H1 (cell line): ENCODE measurements around the gene BMPR1A. TPM values are rescaled to one million over a fixed set of nuclear protein-coding genes. Genes with fewer than 3 reads are reported as not detected.

Source experiments
- CTCF ChIA-PET: fragments of 300-600 bp; sonication (Branson Sonifier 250); formaldehyde crosslinking; loops from one replicate; lab custom pipeline; 2021; ENCODE audit not compliant: partially characterized antibody; lab: Charles Lee
- POLR2A ChIA-PET: fragments of 300-600 bp; sonication (Branson Sonifier 250); formaldehyde crosslinking; loops from one replicate; lab custom pipeline; 2021; ENCODE audit warnings: inconsistent platforms; ENCODE audit not compliant: partially characterized antibody; lab: Charles Lee
- DNase-seq, 2 experiments: peaks; one replicate each; pipeline versions ENCODE4 v3.0.0 to v3.0.0-alpha.2; 2010 to 2022; ENCODE audit warnings: low spot score in 2 of 2, low read depth in 1 of 2, mixed read lengths in 1 of 2
- FAIRE-seq: peaks from 2 replicates; lab custom pipeline; 2011; peaks lifted over from hg19 to GRCh38; lab: Jason Lieb, UNC
- H2AFZ ChIP-seq: 2 replicates; pipeline ENCODE4 v1.8.1; 2012; ENCODE audit warnings: low read length, inconsistent platforms
- H2AK5ac ChIP-seq: 2 replicates; pipeline ENCODE4 v1.6.1; 2013; ENCODE audit warnings: low read depth, low read length
- H2BK120ac ChIP-seq: replicated peaks from 2 replicates; pipeline ENCODE3; 2013; ENCODE audit warnings: low read depth, low read length, inconsistent platforms
- H2BK12ac ChIP-seq: 2 replicates; pipeline ENCODE4 v1.6.1; 2013; ENCODE audit warnings: low read depth, low read length
- H2BK15ac ChIP-seq: 2 replicates; pipeline ENCODE4 v1.6.1; 2013; ENCODE audit warnings: low read length
- H2BK20ac ChIP-seq: 2 replicates; pipeline ENCODE4 v1.6.1; 2013; ENCODE audit warnings: low read length
- H2BK5ac ChIP-seq: 2 replicates; pipeline ENCODE4 v1.6.1; 2013; ENCODE audit warnings: low read depth, low read length
- H3K14ac ChIP-seq: 2 replicates; pipeline ENCODE4 v1.6.1; 2013; ENCODE audit warnings: inconsistent platforms; ENCODE audit not compliant: insufficient read length
- H3K18ac ChIP-seq: 2 replicates; pipeline ENCODE4 v1.6.1; 2013; ENCODE audit warnings: low read length; ENCODE audit errors: extremely low read depth
- H3K23ac ChIP-seq: 2 replicates; pipeline ENCODE4 v1.6.1; 2013; ENCODE audit warnings: inconsistent platforms; ENCODE audit not compliant: insufficient read length
- H3K23me2 ChIP-seq: 2 replicates; pipeline ENCODE4 v1.6.1; 2013; ENCODE audit warnings: low read depth, low read length
- H3K27ac ChIP-seq: 2 replicates; pipeline ENCODE4 v1.6.1; 2011; ENCODE audit warnings: low read depth, low read length, inconsistent platforms
- H3K27me3 ChIP-seq, 4 experiments: replicated peaks in 1 of 4; 1 replicate in 1 of 4; 2 replicates in 3 of 4; pipeline versions ENCODE4 v1.6.1 to v1.8.1; 2011 to 2013; ENCODE audit warnings: low read length in 3 of 4, mild to moderate bottlenecking in 3 of 4, inconsistent platforms in 2 of 4, mixed read lengths in 2 of 4, moderate library complexity in 1 of 4; ENCODE audit not compliant: control insufficient read depth in 3 of 4, insufficient read depth in 3 of 4; ENCODE audit errors: extremely low read depth in 1 of 4
- H3K36me3 ChIP-seq, 4 experiments: 2 replicates each; pipeline versions ENCODE4 v1.6.1 to v1.8.1; 2011 to 2013; ENCODE audit warnings: mild to moderate bottlenecking in 4 of 4, low read length in 3 of 4, moderate library complexity in 2 of 4, control low read depth in 1 of 4, inconsistent platforms in 1 of 4; ENCODE audit not compliant: insufficient read depth in 4 of 4, control insufficient read depth in 2 of 4
- H3K4ac ChIP-seq: replicated peaks from 2 replicates; pipeline ENCODE3; 2013; ENCODE audit warnings: low read length, low read depth, mixed read lengths, inconsistent platforms; ENCODE audit not compliant: insufficient read length
- H3K4me1 ChIP-seq, 4 experiments: replicated peaks in 1 of 4; 1 replicate in 1 of 4; 2 replicates in 3 of 4; pipeline versions ENCODE4 v1.6.1 to v1.8.1; 2011 to 2013; ENCODE audit warnings: low read length in 3 of 4, inconsistent platforms in 2 of 4, mixed read lengths in 1 of 4; ENCODE audit not compliant: insufficient read depth in 4 of 4, control insufficient read depth in 3 of 4
- H3K4me2 ChIP-seq, 2 experiments: 2 replicates each; pipeline versions ENCODE4 v1.6.1 to v1.8.1; 2011 to 2013; ENCODE audit warnings: low read depth in 2 of 2, low read length in 2 of 2, control low read depth in 1 of 2, inconsistent platforms in 1 of 2, mild to moderate bottlenecking in 1 of 2; ENCODE audit not compliant: insufficient read depth in 1 of 2
- H3K4me3 ChIP-seq, 4 experiments: fragments of 200-600, 300-600 bp in 1 of 4; sonication (generic), shearing (Covaris generic), sonication (Bioruptor Twin) in 1 of 4; 2 replicates each; pipeline versions ENCODE4 v1.5.1 to v1.8.1; 2011 to 2016; ENCODE audit warnings: low read length in 4 of 4, low read depth in 3 of 4, control low read depth in 2 of 4, inconsistent platforms in 2 of 4, mild to moderate bottlenecking in 2 of 4, mixed read lengths in 1 of 4, moderate library complexity in 1 of 4; ENCODE audit not compliant: insufficient read depth in 2 of 4; ENCODE audit errors: extremely low read depth in 1 of 4
- H3K56ac ChIP-seq: replicated peaks from 2 replicates; pipeline ENCODE3; 2013; ENCODE audit warnings: low read depth, mild to moderate bottlenecking, mixed read lengths, low read length, inconsistent platforms; ENCODE audit not compliant: insufficient read length
- H3K79me1 ChIP-seq: 2 replicates; pipeline ENCODE4 v1.6.1; 2013; ENCODE audit warnings: low read depth, low read length, control low read depth
- H3K79me2 ChIP-seq, 2 experiments: 2 replicates each; pipeline versions ENCODE4 v1.6.1 to v1.8.1; 2012 to 2013; ENCODE audit warnings: low read length in 2 of 2, mild to moderate bottlenecking in 2 of 2, inconsistent platforms in 1 of 2; ENCODE audit not compliant: insufficient read depth in 2 of 2, control insufficient read depth in 1 of 2
- H3K9ac ChIP-seq, 4 experiments: replicated peaks in 1 of 4; 1 replicate in 1 of 4; 2 replicates in 3 of 4; pipeline versions ENCODE4 v1.6.1 to v1.8.1; 2011 to 2013; ENCODE audit warnings: low read depth in 3 of 4, low read length in 3 of 4, control low read depth in 2 of 4, mild to moderate bottlenecking in 2 of 4, moderate library complexity in 2 of 4, inconsistent platforms in 1 of 4; ENCODE audit errors: extremely low read depth in 1 of 4
- H3K9me3 ChIP-seq, 2 experiments: 2 replicates each; pipeline versions ENCODE4 v1.6.1 to v1.8.1; 2012 to 2013; ENCODE audit warnings: mild to moderate bottlenecking in 2 of 2, moderate library complexity in 2 of 2, control low read depth in 1 of 2, inconsistent platforms in 1 of 2, low read depth in 1 of 2, low read length in 1 of 2, mixed read lengths in 1 of 2; ENCODE audit not compliant: insufficient read depth in 2 of 2
- H4K20me1 ChIP-seq, 2 experiments: replicated peaks in 1 of 2; 2 replicates each; pipeline versions ENCODE3 to v1.8.1; 2011 to 2013; ENCODE audit warnings: inconsistent platforms in 2 of 2, low read length in 2 of 2, mild to moderate bottlenecking in 1 of 2; ENCODE audit not compliant: insufficient read depth in 2 of 2, control insufficient read depth in 1 of 2
- H4K5ac ChIP-seq: 2 replicates; pipeline ENCODE4 v1.6.1; 2013; ENCODE audit warnings: low read length, low read depth, mixed read lengths, inconsistent platforms; ENCODE audit not compliant: insufficient read length
- H4K8ac ChIP-seq: 2 replicates; pipeline ENCODE4 v1.8.0; 2013; ENCODE audit warnings: mild to moderate bottlenecking, moderate library complexity, low read length, inconsistent platforms; ENCODE audit not compliant: insufficient read depth; ENCODE audit errors: extremely low read depth
- H4K91ac ChIP-seq: replicated peaks from 2 replicates; pipeline ENCODE3; 2013; ENCODE audit warnings: low read length, mixed read lengths, inconsistent platforms; ENCODE audit not compliant: insufficient read length
- EGR1 ChIP-seq: IDR thresholded peaks from 2 replicates; pipeline ENCODE4 v1.6.1; 2011; ENCODE audit warnings: low read depth, low read length, borderline replicate concordance
- WGBS, 2 experiments: shearing (Covaris generic) in 1 of 2; methylation state at CpG; one replicate each; pipeline versions ENCODE4 v1.1.6 to v1.1.7; 2013 to 2015; ENCODE audit warnings: low lambda C conversion rate in 2 of 2, mixed read lengths in 2 of 2, inconsistent platforms in 1 of 2, low coverage in 1 of 2, missing lambda C conversion rate in 1 of 2; ENCODE audit not compliant: insufficient replicate concordance in 2 of 2, insufficient coverage in 1 of 2, insufficient read length in 1 of 2; ENCODE audit errors: extremely low coverage in 1 of 2, missing lambda C conversion rate in 1 of 2; 5-methylcytosine and 5-hydroxymethylcytosine counted together
- polyA plus RNA-seq, 7 experiments: library from polyadenylated mRNA; depleted of rRNA in 3 of 7; stranded (reverse) in 5 of 7; unstranded in 2 of 7; fragments of >200 nt in 5 of 7; fragments of 200-250 nt in 2 of 7; gene quantifications; 1 replicate in 5 of 7; 2 replicates in 1 of 7; 4 replicates in 1 of 7; pipeline versions ENCODE4 v1.2.1 to v1.2.3, GENCODE V29; 2011 to 2013; ENCODE audit warnings: missing spikeins in 2 of 7, mixed read lengths in 2 of 7
- total RNA-seq: library from RNA; stranded (reverse); fragmentation: NEBNext Ultra II Directional; extraction: Animal tissue kit (Norgen Biotek cat#: 25700); gene quantifications from 2 replicates; pipeline ENCODE4 v1.2.1, GENCODE V29; 2021

The BMPR1A gene
- total and polyA plus RNA-seq, 2 of the 8 experiments (the other 6 are each of a cell fraction or from before 2014, with no cell fraction given) = 34.4 to 129 TPM

GRCh38 chr10:86979296-86979818 is 222.9 kb downstream of the BMPR1A start:
- no peak overlapping the region for H3K4me2 ChIP-seq
- POLR2A ChIA-PET = interaction anchor here (1.2 kb wide), 1 partner anchor 9 kb away, joined by 3 read pairs; no protein-coding TSS in a partner anchor
- H2AFZ ChIP-seq = no peak overlapping the region
- no peak overlapping the region for H3K14ac ChIP-seq
- H3K56ac ChIP-seq = no peak overlapping the region
- H3K9me3 ChIP-seq = no peaks in the 10 kb centered on the region
- H3K4me3 ChIP-seq = no peak overlapping the region
- FAIRE-seq (no peak), DNase-seq (no peak)
- no peak overlapping the region for H4K5ac ChIP-seq
- no peak overlapping the region for H4K8ac ChIP-seq
- 88% methylated on average over 4 of the region's 4 CpGs; no CpG with 5 or more reads in 1 of the 2 experiments for WGBS, 2 experiments
- H2BK12ac ChIP-seq = no peak overlapping the region
- H3K79me1 ChIP-seq = no peaks in the 10 kb centered on the region
- peaks cover 0 to 2% (median 0%) of the 10 kb centered on the region in 4 experiments; a peak in 1 of 7 replicates for H3K4me1 ChIP-seq
- TF ChIP-seq EGR1 = no peak
- H2BK15ac ChIP-seq = no peak overlapping the region
- CTCF ChIA-PET = interaction anchor here (0.6 to 2.8 kb wide), 5 partner anchors 34 to 340 kb away, joined by 3 to 12 read pairs (median 3); no protein-coding TSS in a partner anchor
- H3K27ac ChIP-seq = no peak overlapping the region
- H4K91ac ChIP-seq = no peak overlapping the region
- H3K23ac ChIP-seq = no peak overlapping the region
- no peaks in the 10 kb centered on the region for H3K23me2 ChIP-seq
- H4K20me1 ChIP-seq = no peaks in the 10 kb centered on the region
- H3K27me3 ChIP-seq = no peaks in the 10 kb centered on the region
- H2BK20ac ChIP-seq = no peak overlapping the region
- no peak overlapping the region for H2AK5ac ChIP-seq
- H3K4ac ChIP-seq = no peak overlapping the region
- no peaks in the 10 kb centered on the region for H3K36me3 ChIP-seq
- no peak overlapping the region for H3K9ac ChIP-seq
- H2BK120ac ChIP-seq = no peak overlapping the region
- H2BK5ac ChIP-seq = no peak overlapping the region
- H3K18ac ChIP-seq = no peak overlapping the region
- H3K79me2 ChIP-seq = no peaks in the 10 kb centered on the region
